SK-N-SH treated with all-trans-retinoic acid at 6 μM for 48 hours (cell line): ENCODE results near the gene CLCF1.

Experiments used
- ATAC-seq: fragments of 200-7000 bp; cut with Tn5 transposase; 3 replicates; pipeline ENCODE4 v1.9.1; 2020; ENCODE audit warnings: mild to moderate bottlenecking, moderate library complexity
- BACH2 ChIP-seq: fragments of 250-450 bp; sonication (Bioruptor Pico); IDR thresholded peaks from 2 replicates; pipeline ENCODE4 v1.9.0; 2021; ENCODE audit warnings: mild to moderate bottlenecking, borderline replicate concordance
- ESRRG ChIP-seq: fragments of 250-450 bp; sonication (Bioruptor Pico); IDR thresholded peaks from 2 replicates; pipeline ENCODE4 v1.6.1; 2021; ENCODE audit warnings: mild to moderate bottlenecking
- GLIS3 ChIP-seq: fragments of 250-450 bp; sonication (Bioruptor Pico); IDR thresholded peaks from 2 replicates; pipeline ENCODE4 v1.5.0; 2020; ENCODE audit warnings: mild to moderate bottlenecking, moderate library complexity
- ISL1 ChIP-seq: fragments of 250-450 bp; sonication (Bioruptor Pico); IDR thresholded peaks from 2 replicates; pipeline ENCODE4 v2.1.2; 2022; ENCODE audit warnings: mild to moderate bottlenecking, moderate library complexity
- OSR1 ChIP-seq: fragments of 250-450 bp; sonication (Bioruptor Pico); IDR thresholded peaks from 2 replicates; pipeline ENCODE4 v1.8.0; 2022; ENCODE audit warnings: moderate library complexity, mild to moderate bottlenecking, inconsistent platforms
- PPARA ChIP-seq: fragments of 250-450 bp; sonication (Bioruptor Pico); IDR thresholded peaks from 2 replicates; pipeline ENCODE4 v1.5.0; 2020; ENCODE audit warnings: mild to moderate bottlenecking, borderline replicate concordance
- RARB ChIP-seq: fragments of 250-450 bp; sonication (Bioruptor Pico); IDR thresholded peaks from 2 replicates; pipeline ENCODE4 v1.8.0; 2021; ENCODE audit warnings: mild to moderate bottlenecking, moderate library complexity
- TCF4 ChIP-seq: fragments of 250-450 bp; sonication (Bioruptor Pico); IDR thresholded peaks from 2 replicates; pipeline ENCODE4 v1.8.0; 2021; ENCODE audit warnings: mild to moderate bottlenecking, moderate library complexity, borderline replicate concordance
- TOX ChIP-seq: fragments of 250-450 bp; sonication (Bioruptor Pico); IDR thresholded peaks from 2 replicates; pipeline ENCODE4 v1.8.0; 2021; ENCODE audit warnings: mild to moderate bottlenecking, moderate library complexity, borderline replicate concordance
- ZC3H10 ChIP-seq: fragments of 250-450 bp; sonication (Bioruptor Pico); IDR thresholded peaks from 2 replicates; pipeline ENCODE4 v1.5.1; 2021; ENCODE audit warnings: mild to moderate bottlenecking, moderate library complexity
- ZFP3 ChIP-seq: fragments of 250-450 bp; sonication (Bioruptor Pico); IDR thresholded peaks from 2 replicates; pipeline ENCODE4 v1.5.0; 2020; ENCODE audit warnings: mild to moderate bottlenecking, moderate library complexity
- ZFP30 ChIP-seq: fragments of 450-650 bp; formaldehyde crosslinking; IDR thresholded peaks from 2 replicates; pipeline ENCODE4 v1.5.0; 2022; ENCODE audit warnings: mild to moderate bottlenecking, moderate library complexity
- ZNF565 ChIP-seq: fragments of 450-650 bp; formaldehyde crosslinking; conservative IDR thresholded peaks from 2 replicates; pipeline ENCODE4 v1.5.0; 2020; ENCODE audit warnings: low read depth, mild to moderate bottlenecking, moderate library complexity
- TF ChIP-seq, protein P1 (sequence below): fragments of 250-450 bp; sonication (Bioruptor Pico); IDR thresholded peaks from 2 replicates; pipeline ENCODE4 v1.5.1; 2020; ENCODE audit warnings: low read depth, mild to moderate bottlenecking, moderate library complexity
- TF ChIP-seq, protein P2 (sequence below): fragments of 250-450 bp; sonication (Bioruptor Pico); IDR thresholded peaks from 2 replicates; pipeline ENCODE4 v1.8.0; 2020; ENCODE audit warnings: mild to moderate bottlenecking, moderate library complexity, borderline replicate concordance
- TF ChIP-seq, protein P3 (sequence below): fragments of 250-450 bp; sonication (Bioruptor Pico); IDR thresholded peaks from 2 replicates; pipeline ENCODE4 v1.5.1; 2021; ENCODE audit warnings: mild to moderate bottlenecking, moderate library complexity
- TF ChIP-seq, protein P4 (sequence below): fragments of 250-450 bp; sonication (Bioruptor Pico); IDR thresholded peaks from 2 replicates; pipeline ENCODE4 v1.5.0; 2020; ENCODE audit warnings: mild to moderate bottlenecking, moderate library complexity

CLCF1 gene

DNA sequence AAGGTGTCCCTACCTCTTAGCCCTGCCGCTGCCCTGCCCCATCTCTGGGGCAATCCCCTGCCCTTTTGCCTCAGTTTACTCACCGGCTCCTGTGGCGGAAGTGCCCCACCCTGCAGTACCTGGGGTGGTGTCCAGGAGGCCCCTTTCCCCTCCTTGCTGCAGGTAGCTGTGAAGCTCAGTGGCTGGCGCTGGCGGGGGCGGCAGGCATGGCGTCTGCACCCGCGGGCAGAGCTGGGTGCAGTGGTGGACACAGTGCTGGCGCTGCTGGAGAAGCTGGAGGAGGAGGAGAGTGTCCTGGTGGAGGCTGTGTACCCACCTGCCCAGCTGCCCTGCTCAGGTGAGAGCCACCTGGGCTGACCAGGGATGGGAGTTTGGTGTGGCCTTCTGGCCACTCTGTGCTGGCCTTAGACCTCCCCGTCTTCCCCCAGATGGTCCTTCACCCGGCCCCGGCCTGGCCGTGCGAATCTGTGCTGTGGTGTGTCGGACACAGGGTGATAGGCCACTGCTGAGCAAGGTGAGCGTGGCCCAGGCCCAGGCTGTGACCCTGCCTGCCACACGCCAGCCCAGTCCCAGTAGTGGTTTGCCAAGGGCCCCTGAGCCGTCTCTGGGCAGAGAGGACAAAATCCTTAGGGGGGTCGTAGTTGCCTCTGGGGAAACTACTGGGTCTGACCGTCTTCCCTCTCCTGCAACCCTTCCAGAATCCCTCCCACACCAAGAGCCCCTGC lies 46.1 kb upstream of the CLCF1 start:
- ATAC-seq = no peak
- TF ChIP-seq ZNF565 (no peak), TOX (no peak), GLIS3 (no peak), OSR1 (CRISPR knock-in tag) (no peak)
- TF ChIP-seq, protein P1, sequence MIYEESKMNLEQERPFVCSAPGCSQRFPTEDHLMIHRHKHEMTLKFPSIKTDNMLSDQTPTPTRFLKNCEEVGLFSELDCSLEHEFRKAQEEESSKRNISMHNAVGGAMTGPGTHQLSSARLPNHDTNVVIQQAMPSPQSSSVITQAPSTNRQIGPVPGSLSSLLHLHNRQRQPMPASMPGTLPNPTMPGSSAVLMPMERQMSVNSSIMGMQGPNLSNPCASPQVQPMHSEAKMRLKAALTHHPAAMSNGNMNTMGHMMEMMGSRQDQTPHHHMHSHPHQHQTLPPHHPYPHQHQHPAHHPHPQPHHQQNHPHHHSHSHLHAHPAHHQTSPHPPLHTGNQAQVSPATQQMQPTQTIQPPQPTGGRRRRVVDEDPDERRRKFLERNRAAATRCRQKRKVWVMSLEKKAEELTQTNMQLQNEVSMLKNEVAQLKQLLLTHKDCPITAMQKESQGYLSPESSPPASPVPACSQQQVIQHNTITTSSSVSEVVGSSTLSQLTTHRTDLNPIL (CRISPR knock-in tag) = no peak
- TF ChIP-seq, protein P2, sequence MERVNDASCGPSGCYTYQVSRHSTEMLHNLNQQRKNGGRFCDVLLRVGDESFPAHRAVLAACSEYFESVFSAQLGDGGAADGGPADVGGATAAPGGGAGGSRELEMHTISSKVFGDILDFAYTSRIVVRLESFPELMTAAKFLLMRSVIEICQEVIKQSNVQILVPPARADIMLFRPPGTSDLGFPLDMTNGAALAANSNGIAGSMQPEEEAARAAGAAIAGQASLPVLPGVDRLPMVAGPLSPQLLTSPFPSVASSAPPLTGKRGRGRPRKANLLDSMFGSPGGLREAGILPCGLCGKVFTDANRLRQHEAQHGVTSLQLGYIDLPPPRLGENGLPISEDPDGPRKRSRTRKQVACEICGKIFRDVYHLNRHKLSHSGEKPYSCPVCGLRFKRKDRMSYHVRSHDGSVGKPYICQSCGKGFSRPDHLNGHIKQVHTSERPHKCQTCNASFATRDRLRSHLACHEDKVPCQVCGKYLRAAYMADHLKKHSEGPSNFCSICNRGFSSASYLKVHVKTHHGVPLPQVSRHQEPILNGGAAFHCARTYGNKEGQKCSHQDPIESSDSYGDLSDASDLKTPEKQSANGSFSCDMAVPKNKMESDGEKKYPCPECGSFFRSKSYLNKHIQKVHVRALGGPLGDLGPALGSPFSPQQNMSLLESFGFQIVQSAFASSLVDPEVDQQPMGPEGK (CRISPR knock-in tag) = no peak
- TF ChIP-seq, protein P3, sequence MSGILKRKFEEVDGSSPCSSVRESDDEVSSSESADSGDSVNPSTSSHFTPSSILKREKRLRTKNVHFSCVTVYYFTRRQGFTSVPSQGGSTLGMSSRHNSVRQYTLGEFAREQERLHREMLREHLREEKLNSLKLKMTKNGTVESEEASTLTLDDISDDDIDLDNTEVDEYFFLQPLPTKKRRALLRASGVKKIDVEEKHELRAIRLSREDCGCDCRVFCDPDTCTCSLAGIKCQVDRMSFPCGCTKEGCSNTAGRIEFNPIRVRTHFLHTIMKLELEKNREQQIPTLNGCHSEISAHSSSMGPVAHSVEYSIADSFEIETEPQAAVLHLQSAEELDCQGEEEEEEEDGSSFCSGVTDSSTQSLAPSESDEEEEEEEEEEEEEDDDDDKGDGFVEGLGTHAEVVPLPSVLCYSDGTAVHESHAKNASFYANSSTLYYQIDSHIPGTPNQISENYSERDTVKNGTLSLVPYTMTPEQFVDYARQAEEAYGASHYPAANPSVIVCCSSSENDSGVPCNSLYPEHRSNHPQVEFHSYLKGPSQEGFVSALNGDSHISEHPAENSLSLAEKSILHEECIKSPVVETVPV (CRISPR knock-in tag) = no peak
- TF ChIP-seq, all 23 proteins: peak for 0

DNA sequence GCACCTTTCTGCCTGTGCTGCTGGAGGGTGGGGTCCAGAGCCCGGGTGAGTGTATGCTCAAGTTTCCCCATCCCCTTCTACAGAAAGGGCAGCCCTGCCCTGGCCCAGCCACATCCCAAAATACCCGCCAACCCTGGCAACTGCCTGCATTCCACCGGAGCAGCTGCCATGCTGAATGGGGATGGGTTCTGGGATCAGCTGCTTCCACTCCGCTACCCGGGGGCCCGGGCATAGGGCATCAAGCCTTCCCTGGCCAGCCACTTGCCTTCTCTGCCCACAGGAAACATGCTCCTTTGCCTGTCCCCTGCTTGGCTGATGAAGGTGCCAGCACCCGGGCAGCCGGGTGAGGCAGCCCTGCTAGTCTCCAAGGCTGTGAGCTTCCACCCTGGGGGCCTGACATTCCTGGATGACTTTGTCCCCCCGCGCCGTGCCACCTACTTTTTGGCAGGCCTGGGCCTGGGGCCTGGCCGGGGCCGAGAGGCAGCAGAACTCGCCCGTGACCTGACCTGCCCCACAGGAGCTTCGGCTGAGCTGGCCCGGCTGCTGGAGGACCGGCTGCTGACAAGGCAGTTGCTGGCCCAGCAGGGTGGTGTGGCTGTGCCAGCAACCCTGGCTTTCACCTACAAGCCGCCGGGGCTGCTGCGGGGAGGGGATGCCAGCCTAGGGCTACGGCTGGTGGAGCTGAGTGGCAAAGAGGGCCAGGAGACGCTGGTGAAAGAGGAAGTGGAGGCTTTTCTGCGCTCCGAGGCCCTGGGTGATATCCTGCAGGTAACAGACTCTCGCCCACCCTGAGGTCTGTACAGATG lies 45.3 kb upstream of the CLCF1 start:
- no peak for ATAC-seq
- TF ChIP-seq OSR1 (CRISPR knock-in tag) (no peak), ZFP30 (CRISPR knock-in tag) (no peak), TCF4 (CRISPR knock-in tag) (no peak), BACH2 (CRISPR knock-in tag) (no peak), TOX (no peak), ZFP3 (CRISPR knock-in tag) (no peak), ZC3H10 (CRISPR knock-in tag) (no peak), ESRRG (no peak), PPARA (CRISPR knock-in tag) (no peak), ISL1 (CRISPR knock-in tag) (no peak), RARB (CRISPR knock-in tag) (no peak), ZNF565 (no peak)
- TF ChIP-seq, protein P2 (CRISPR knock-in tag) = no peak
- TF ChIP-seq, protein P1 (CRISPR knock-in tag) = no peak
- TF ChIP-seq, protein P4, sequence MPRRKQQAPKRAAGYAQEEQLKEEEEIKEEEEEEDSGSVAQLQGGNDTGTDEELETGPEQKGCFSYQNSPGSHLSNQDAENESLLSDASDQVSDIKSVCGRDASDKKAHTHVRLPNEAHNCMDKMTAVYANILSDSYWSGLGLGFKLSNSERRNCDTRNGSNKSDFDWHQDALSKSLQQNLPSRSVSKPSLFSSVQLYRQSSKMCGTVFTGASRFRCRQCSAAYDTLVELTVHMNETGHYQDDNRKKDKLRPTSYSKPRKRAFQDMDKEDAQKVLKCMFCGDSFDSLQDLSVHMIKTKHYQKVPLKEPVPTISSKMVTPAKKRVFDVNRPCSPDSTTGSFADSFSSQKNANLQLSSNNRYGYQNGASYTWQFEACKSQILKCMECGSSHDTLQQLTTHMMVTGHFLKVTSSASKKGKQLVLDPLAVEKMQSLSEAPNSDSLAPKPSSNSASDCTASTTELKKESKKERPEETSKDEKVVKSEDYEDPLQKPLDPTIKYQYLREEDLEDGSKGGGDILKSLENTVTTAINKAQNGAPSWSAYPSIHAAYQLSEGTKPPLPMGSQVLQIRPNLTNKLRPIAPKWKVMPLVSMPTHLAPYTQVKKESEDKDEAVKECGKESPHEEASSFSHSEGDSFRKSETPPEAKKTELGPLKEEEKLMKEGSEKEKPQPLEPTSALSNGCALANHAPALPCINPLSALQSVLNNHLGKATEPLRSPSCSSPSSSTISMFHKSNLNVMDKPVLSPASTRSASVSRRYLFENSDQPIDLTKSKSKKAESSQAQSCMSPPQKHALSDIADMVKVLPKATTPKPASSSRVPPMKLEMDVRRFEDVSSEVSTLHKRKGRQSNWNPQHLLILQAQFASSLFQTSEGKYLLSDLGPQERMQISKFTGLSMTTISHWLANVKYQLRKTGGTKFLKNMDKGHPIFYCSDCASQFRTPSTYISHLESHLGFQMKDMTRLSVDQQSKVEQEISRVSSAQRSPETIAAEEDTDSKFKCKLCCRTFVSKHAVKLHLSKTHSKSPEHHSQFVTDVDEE (CRISPR knock-in tag) = no peak
- TF ChIP-seq, protein P3 (CRISPR knock-in tag) = no peak
